Measurements from ENCODE around the gene MT2A.

The MT2A gene

DNA sequence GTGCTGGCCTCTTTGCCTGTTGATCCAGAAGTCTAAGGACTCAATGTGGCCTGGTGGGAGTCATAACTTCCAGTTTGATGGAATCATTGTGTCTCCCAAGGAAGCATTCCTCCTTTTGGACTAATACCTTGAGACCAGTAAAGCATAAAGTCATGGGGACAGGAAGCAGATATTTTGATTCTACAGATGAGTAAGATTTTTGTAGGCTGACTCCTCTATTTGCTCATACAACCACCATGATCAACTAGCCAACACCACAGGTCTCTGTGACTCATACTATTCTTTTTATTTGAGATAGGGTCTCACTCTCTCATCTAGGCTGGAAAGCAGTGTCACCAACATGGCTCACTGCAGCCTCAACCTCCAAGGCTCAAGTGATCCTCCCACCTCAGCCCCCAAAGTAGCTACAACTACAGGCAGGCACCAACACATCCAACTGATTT lies 6.2 kb downstream of the MT2A start:
- ATAC-seq (ENCODE audit: insufficient read depth, low read depth) (no peak), DNase-seq (no peak)
- peaks cover 7% of the 10 kb centered on the region for H3K27me3 ChIP-seq (ENCODE audit: insufficient read depth, low read length, poor library complexity)
- H3K79me2 ChIP-seq (ENCODE audit: insufficient read depth, low read length) = no peaks in the 10 kb centered on the region
- no peak overlapping the region for H3K9ac ChIP-seq (ENCODE audit: low read depth, low read length)
- H3K9me3 ChIP-seq (ENCODE audit: insufficient read depth, low read length, severe bottlenecking) = no peaks in the 10 kb centered on the region
- H3K4me2 ChIP-seq (ENCODE audit: insufficient read depth, low read length) = no peak overlapping the region
- no peaks in the 10 kb centered on the region for H3K36me3 ChIP-seq (ENCODE audit: insufficient read depth, low read length)
- H3K4me1 ChIP-seq (ENCODE audit: insufficient read depth, low read length) = peaks cover 16% of the 10 kb centered on the region
- H3K4me3 ChIP-seq (ENCODE audit: low read depth in 1 of 2, low read length in 2 of 2) = no peak overlapping the region
- H2AFZ ChIP-seq (ENCODE audit: low read depth, low read length) = no peak overlapping the region
- H4K20me1 ChIP-seq (ENCODE audit: insufficient read depth, low read length) = no peaks in the 10 kb centered on the region
- no peak overlapping the region for H3K27ac ChIP-seq (ENCODE audit: low read length)
- TF ChIP-seq EZH2 (IDR thresholded peaks at IDR 0.05; ENCODE audit: borderline replicate concordance, low read depth, low read length, severe bottlenecking) (no peak), CTCF (IDR thresholded peaks at IDR 0.05; ENCODE audit: borderline replicate concordance, extremely low read depth, low read length, poor library complexity, severe bottlenecking) (no peak)

DNA sequence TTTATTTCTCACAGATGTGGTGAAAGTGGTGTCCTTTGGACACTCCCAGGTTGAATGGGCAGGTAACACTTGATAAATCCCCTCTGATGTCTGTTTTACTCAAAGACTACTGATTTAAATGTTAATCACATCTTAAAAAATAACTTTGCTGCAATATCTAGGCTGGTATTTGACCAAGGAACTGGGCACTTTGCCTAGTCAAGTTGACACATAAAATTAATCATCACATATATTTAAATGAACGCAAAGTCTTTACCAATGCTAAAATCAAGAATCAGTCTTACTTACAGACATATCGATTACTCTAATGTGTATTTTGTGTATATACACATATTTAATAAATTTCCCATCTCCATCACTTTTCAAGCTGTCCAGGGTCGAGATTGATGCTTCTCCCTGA lies 7.0 kb downstream of the MT2A start:
- Histone ChIP-seq H3K27ac (ENCODE audit: low read length) (no peak overlapping the region), H3K9me3 (ENCODE audit: insufficient read depth, low read length, severe bottlenecking) (no peaks in the 10 kb centered on the region), H2AFZ (ENCODE audit: low read depth, low read length) (no peak overlapping the region), H3K4me1 (ENCODE audit: insufficient read depth, low read length) (peaks cover 8% of the 10 kb centered on the region), H4K20me1 (ENCODE audit: insufficient read depth, low read length) (no peaks in the 10 kb centered on the region), H3K4me3 (ENCODE audit: low read depth in 1 of 2, low read length in 2 of 2) (no peak overlapping the region), H3K79me2 (ENCODE audit: insufficient read depth, low read length) (no peaks in the 10 kb centered on the region), H3K4me2 (ENCODE audit: insufficient read depth, low read length) (no peak overlapping the region), H3K9ac (ENCODE audit: low read depth, low read length) (no peak overlapping the region), H3K27me3 (ENCODE audit: insufficient read depth, low read length, poor library complexity) (peaks cover 7% of the 10 kb centered on the region), H3K36me3 (ENCODE audit: insufficient read depth, low read length) (no peaks in the 10 kb centered on the region)
- TF ChIP-seq EZH2 (IDR thresholded peaks at IDR 0.05; ENCODE audit: borderline replicate concordance, low read depth, low read length, severe bottlenecking) (no peak), CTCF (IDR thresholded peaks at IDR 0.05; ENCODE audit: borderline replicate concordance, extremely low read depth, low read length, poor library complexity, severe bottlenecking) (no peak)
- DNase-seq (no peak), ATAC-seq (ENCODE audit: insufficient read depth, low read depth) (no peak)

DNA sequence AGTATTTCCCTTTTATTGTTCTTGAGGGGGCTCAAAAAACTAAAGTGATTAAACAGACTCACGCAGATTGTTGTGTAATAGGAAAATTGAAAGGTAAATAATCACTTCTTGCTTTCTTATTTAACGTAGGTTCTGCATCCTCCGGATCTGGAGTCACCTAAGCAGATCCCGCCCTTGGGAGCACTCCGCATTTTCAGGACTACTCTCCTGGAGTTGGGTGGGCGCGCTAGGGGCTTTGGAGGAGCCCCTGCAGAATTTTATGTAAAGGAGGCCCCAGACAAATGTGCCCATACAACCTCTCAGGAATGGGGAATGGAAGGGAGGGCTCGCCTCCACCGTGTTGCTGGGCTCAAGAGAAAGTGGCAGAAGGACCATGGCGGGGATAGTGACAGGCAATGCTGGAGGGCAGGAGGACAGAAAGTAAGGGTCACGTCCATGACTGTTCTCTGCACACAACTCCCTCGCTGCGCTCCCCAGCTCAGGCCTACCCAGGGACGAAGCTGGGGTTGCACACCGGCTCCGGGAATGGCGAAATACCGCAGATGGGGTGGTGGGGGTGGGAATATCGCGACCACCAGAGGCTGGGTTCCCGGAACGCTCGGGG lies 8.3 kb downstream of the MT2A start:
- TF ChIP-seq CTCF (IDR thresholded peaks at IDR 0.05; ENCODE audit: borderline replicate concordance, extremely low read depth, low read length, poor library complexity, severe bottlenecking) (no peak), EZH2 (IDR thresholded peaks at IDR 0.05; ENCODE audit: borderline replicate concordance, low read depth, low read length, severe bottlenecking) (no peak)
- H3K27ac ChIP-seq (ENCODE audit: low read length) = no peak overlapping the region
- no peaks in the 10 kb centered on the region for H3K79me2 ChIP-seq (ENCODE audit: insufficient read depth, low read length)
- no peaks in the 10 kb centered on the region for H3K9me3 ChIP-seq (ENCODE audit: insufficient read depth, low read length, severe bottlenecking)
- H3K4me3 ChIP-seq (ENCODE audit: low read depth in 1 of 2, low read length in 2 of 2) = no peak overlapping the region
- DNase-seq (no peak), ATAC-seq (ENCODE audit: insufficient read depth, low read depth) (no peak)
- no peak overlapping the region for H3K4me2 ChIP-seq (ENCODE audit: insufficient read depth, low read length)
- no peaks in the 10 kb centered on the region for H3K4me1 ChIP-seq (ENCODE audit: insufficient read depth, low read length)
- H4K20me1 ChIP-seq (ENCODE audit: insufficient read depth, low read length) = no peaks in the 10 kb centered on the region
- no peaks in the 10 kb centered on the region for H3K36me3 ChIP-seq (ENCODE audit: insufficient read depth, low read length)
- H3K27me3 ChIP-seq (ENCODE audit: insufficient read depth, low read length, poor library complexity) = peaks cover 7% of the 10 kb centered on the region
- H3K9ac ChIP-seq (ENCODE audit: low read depth, low read length) = no peak overlapping the region
- no peak overlapping the region for H2AFZ ChIP-seq (ENCODE audit: low read depth, low read length)

Measured in DND-41 (cell line).